HEK293 (cell line): Measurements from ENCODE around the gene TSPOAP1.

Source experiments
- HOXD13 ChIP-seq: sonication (generic); formaldehyde crosslinking; IDR thresholded peaks from 2 replicates; pipeline ENCODE4 v1.8.0; 2022; ENCODE audit warnings: missing genetic modification reagents, borderline replicate concordance
- KLF1 ChIP-seq: fragments of 450-650 bp; formaldehyde crosslinking; IDR thresholded peaks from 2 replicates; pipeline ENCODE4 v1.5.1; 2016; ENCODE audit warnings: missing biosample characterization, missing genetic modification characterization
- KLF16 ChIP-seq: fragments of 450-650 bp; formaldehyde crosslinking; IDR thresholded peaks from 2 replicates; pipeline ENCODE4 v1.5.1; 2017; ENCODE audit warnings: missing biosample characterization, missing genetic modification characterization
- YY2 ChIP-seq: fragments of 450-650 bp; formaldehyde crosslinking; IDR thresholded peaks from 2 replicates; pipeline ENCODE4 v1.5.1; 2016; ENCODE audit warnings: missing biosample characterization, missing genetic modification characterization
- ZBTB21 ChIP-seq: fragments of 450-650 bp; formaldehyde crosslinking; IDR thresholded peaks from 2 replicates; pipeline ENCODE4 v1.5.1; 2017; ENCODE audit warnings: missing biosample characterization, missing genetic modification characterization
- ZBTB7A ChIP-seq: fragments of 450-650 bp; formaldehyde crosslinking; IDR thresholded peaks from 2 replicates; pipeline ENCODE4 v1.5.1; 2016; ENCODE audit warnings: low read depth, missing biosample characterization, missing genetic modification characterization
- ZNF148 ChIP-seq: fragments of 450-650 bp; formaldehyde crosslinking; IDR thresholded peaks from 2 replicates; pipeline ENCODE4 v1.5.0; 2017; ENCODE audit warnings: missing biosample characterization, missing genetic modification characterization, borderline replicate concordance
- ZNF2 ChIP-seq: fragments of 450-650 bp; formaldehyde crosslinking; IDR thresholded peaks from 2 replicates; pipeline ENCODE4 v1.5.1; 2016; ENCODE audit warnings: missing biosample characterization, missing genetic modification characterization
- ZNF202 ChIP-seq: fragments of 450-650 bp; formaldehyde crosslinking; IDR thresholded peaks from 2 replicates; pipeline ENCODE4 v1.5.1; 2016; ENCODE audit warnings: missing biosample characterization, missing genetic modification characterization, borderline replicate concordance
- ZNF341 ChIP-seq: fragments of 450-650 bp; formaldehyde crosslinking; IDR thresholded peaks from 2 replicates; pipeline ENCODE4; 2016; ENCODE audit warnings: low read depth, missing biosample characterization, missing genetic modification characterization
- ZNF391 ChIP-seq: fragments of 450-650 bp; formaldehyde crosslinking; IDR thresholded peaks from 2 replicates; pipeline ENCODE4 v1.5.1; 2016; ENCODE audit warnings: low read depth, missing biosample characterization, missing genetic modification characterization, borderline replicate concordance
- ZNF621 ChIP-seq: fragments of 450-650 bp; formaldehyde crosslinking; IDR thresholded peaks from 2 replicates; pipeline ENCODE4 v1.5.1; 2017; ENCODE audit warnings: missing biosample characterization, missing genetic modification characterization
- ZNF626 ChIP-seq: fragments of 450-650 bp; sonication (Bioruptor Pico); formaldehyde crosslinking; IDR thresholded peaks from 2 replicates; pipeline ENCODE4 v1.5.1; 2018; ENCODE audit warnings: missing biosample characterization, missing genetic modification characterization, inconsistent platforms
- ZNF645 ChIP-seq: fragments of 450-650 bp; formaldehyde crosslinking; IDR thresholded peaks from 2 replicates; pipeline ENCODE4; 2016; ENCODE audit warnings: missing biosample characterization, missing genetic modification characterization
- ZNF677 ChIP-seq: fragments of 450-650 bp; IDR thresholded peaks from 2 replicates; pipeline ENCODE4 v1.5.0; 2018; ENCODE audit warnings: missing biosample characterization, mild to moderate bottlenecking, missing genetic modification characterization, moderate library complexity
- ZNF791 ChIP-seq: fragments of 450-650 bp; formaldehyde crosslinking; IDR thresholded peaks from 2 replicates; pipeline ENCODE4 v1.5.1; 2016; ENCODE audit warnings: missing biosample characterization, missing genetic modification characterization
- ZNF837 ChIP-seq: fragments of 450-650 bp; formaldehyde crosslinking; IDR thresholded peaks from 2 replicates; pipeline ENCODE4 v1.5.1; 2016; ENCODE audit warnings: missing biosample characterization, missing genetic modification characterization
- ZSCAN16 ChIP-seq: fragments of 450-650 bp; formaldehyde crosslinking; IDR thresholded peaks from 2 replicates; pipeline ENCODE4 v1.5.1; 2016; ENCODE audit warnings: missing biosample characterization, missing genetic modification characterization
- ZSCAN4 ChIP-seq: fragments of 450-650 bp; formaldehyde crosslinking; IDR thresholded peaks from 2 replicates; pipeline ENCODE4 v1.5.1; 2017; ENCODE audit warnings: missing biosample characterization, missing genetic modification characterization
- TF ChIP-seq, protein P1 (sequence below): fragments of 450-650 bp; formaldehyde crosslinking; IDR thresholded peaks from 2 replicates; pipeline ENCODE4 v1.5.1; 2016; ENCODE audit warnings: missing biosample characterization, missing genetic modification characterization
- TF ChIP-seq, protein P2 (sequence below): fragments of 450-650 bp; formaldehyde crosslinking; IDR thresholded peaks from 2 replicates; pipeline ENCODE4 v1.5.1; 2016; ENCODE audit warnings: missing biosample characterization, missing genetic modification characterization
- TF ChIP-seq, protein P3 (sequence below): fragments of 450-650 bp; formaldehyde crosslinking; IDR thresholded peaks from 2 replicates; pipeline ENCODE4 v1.5.1; 2016; ENCODE audit warnings: missing biosample characterization, missing genetic modification characterization, borderline replicate concordance
- TF ChIP-seq, protein P4 (sequence below): sonication (generic); formaldehyde crosslinking; IDR thresholded peaks from 2 replicates; pipeline ENCODE4 v1.8.1; 2022; ENCODE audit warnings: mild to moderate bottlenecking, moderate library complexity, missing genetic modification reagents

TSPOAP1 gene

GRCh38 chr17:58351831-58352595, 23.4 kb upstream of the TSPOAP1 start, which contains the start of gene SUPT4H1 (continued):
- TF ChIP-seq, protein P1, sequence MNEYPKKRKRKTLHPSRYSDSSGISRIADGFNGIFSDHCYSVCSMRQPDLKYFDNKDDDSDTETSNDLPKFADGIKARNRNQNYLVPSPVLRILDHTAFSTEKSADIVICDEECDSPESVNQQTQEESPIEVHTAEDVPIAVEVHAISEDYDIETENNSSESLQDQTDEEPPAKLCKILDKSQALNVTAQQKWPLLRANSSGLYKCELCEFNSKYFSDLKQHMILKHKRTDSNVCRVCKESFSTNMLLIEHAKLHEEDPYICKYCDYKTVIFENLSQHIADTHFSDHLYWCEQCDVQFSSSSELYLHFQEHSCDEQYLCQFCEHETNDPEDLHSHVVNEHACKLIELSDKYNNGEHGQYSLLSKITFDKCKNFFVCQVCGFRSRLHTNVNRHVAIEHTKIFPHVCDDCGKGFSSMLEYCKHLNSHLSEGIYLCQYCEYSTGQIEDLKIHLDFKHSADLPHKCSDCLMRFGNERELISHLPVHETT (tag by site-specific recombination), result 0 out of 2 replicates have a peak, but pooled peaks have one; percentile 19
- TF ChIP-seq ZNF621 (tag by site-specific recombination), result no peak
- 0 out of 2 replicates have a peak, but pooled peaks have one; percentile 17 for TF ChIP-seq HOXD13 (CRISPR knock-in tag)
- no peak for TF ChIP-seq ZSCAN16 (tag by site-specific recombination)
- no peak for TF ChIP-seq ZNF626 (tag by site-specific recombination)
- TF ChIP-seq ZNF791 (tag by site-specific recombination), result no peak
- peak; percentile 69; the same call in 1 of the 2 replicates for TF ChIP-seq KLF1 (tag by site-specific recombination)
- TF ChIP-seq ZNF2 (tag by site-specific recombination), result 0 out of 2 replicates have a peak, but pooled peaks have one; percentile 12
- no peak for TF ChIP-seq ZBTB7A (tag by site-specific recombination)
- TF ChIP-seq, protein P2, sequence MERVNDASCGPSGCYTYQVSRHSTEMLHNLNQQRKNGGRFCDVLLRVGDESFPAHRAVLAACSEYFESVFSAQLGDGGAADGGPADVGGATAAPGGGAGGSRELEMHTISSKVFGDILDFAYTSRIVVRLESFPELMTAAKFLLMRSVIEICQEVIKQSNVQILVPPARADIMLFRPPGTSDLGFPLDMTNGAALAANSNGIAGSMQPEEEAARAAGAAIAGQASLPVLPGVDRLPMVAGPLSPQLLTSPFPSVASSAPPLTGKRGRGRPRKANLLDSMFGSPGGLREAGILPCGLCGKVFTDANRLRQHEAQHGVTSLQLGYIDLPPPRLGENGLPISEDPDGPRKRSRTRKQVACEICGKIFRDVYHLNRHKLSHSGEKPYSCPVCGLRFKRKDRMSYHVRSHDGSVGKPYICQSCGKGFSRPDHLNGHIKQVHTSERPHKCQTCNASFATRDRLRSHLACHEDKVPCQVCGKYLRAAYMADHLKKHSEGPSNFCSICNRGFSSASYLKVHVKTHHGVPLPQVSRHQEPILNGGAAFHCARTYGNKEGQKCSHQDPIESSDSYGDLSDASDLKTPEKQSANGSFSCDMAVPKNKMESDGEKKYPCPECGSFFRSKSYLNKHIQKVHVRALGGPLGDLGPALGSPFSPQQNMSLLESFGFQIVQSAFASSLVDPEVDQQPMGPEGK (tag by site-specific recombination), result peak; percentile 94
- TF ChIP-seq, protein P3, sequence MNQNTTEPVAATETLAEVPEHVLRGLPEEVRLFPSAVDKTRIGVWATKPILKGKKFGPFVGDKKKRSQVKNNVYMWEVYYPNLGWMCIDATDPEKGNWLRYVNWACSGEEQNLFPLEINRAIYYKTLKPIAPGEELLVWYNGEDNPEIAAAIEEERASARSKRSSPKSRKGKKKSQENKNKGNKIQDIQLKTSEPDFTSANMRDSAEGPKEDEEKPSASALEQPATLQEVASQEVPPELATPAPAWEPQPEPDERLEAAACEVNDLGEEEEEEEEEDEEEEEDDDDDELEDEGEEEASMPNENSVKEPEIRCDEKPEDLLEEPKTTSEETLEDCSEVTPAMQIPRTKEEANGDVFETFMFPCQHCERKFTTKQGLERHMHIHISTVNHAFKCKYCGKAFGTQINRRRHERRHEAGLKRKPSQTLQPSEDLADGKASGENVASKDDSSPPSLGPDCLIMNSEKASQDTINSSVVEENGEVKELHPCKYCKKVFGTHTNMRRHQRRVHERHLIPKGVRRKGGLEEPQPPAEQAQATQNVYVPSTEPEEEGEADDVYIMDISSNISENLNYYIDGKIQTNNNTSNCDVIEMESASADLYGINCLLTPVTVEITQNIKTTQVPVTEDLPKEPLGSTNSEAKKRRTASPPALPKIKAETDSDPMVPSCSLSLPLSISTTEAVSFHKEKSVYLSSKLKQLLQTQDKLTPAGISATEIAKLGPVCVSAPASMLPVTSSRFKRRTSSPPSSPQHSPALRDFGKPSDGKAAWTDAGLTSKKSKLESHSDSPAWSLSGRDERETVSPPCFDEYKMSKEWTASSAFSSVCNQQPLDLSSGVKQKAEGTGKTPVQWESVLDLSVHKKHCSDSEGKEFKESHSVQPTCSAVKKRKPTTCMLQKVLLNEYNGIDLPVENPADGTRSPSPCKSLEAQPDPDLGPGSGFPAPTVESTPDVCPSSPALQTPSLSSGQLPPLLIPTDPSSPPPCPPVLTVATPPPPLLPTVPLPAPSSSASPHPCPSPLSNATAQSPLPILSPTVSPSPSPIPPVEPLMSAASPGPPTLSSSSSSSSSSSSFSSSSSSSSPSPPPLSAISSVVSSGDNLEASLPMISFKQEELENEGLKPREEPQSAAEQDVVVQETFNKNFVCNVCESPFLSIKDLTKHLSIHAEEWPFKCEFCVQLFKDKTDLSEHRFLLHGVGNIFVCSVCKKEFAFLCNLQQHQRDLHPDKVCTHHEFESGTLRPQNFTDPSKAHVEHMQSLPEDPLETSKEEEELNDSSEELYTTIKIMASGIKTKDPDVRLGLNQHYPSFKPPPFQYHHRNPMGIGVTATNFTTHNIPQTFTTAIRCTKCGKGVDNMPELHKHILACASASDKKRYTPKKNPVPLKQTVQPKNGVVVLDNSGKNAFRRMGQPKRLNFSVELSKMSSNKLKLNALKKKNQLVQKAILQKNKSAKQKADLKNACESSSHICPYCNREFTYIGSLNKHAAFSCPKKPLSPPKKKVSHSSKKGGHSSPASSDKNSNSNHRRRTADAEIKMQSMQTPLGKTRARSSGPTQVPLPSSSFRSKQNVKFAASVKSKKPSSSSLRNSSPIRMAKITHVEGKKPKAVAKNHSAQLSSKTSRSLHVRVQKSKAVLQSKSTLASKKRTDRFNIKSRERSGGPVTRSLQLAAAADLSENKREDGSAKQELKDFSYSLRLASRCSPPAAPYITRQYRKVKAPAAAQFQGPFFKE (tag by site-specific recombination), result no peak
- TF ChIP-seq ZNF391 (tag by site-specific recombination), result no peak
- no peak for TF ChIP-seq ZSCAN4
- no peak for TF ChIP-seq ZNF645
- TF ChIP-seq ZNF837 (tag by site-specific recombination), result no peak
- peak; percentile 64; the same call in 1 of the 2 replicates for TF ChIP-seq ZNF341 (tag by site-specific recombination)
- TF ChIP-seq ZNF202 (tag by site-specific recombination), result no peak
- 0 out of 2 replicates have a peak, but pooled peaks have one; percentile 27 for TF ChIP-seq ZNF677 (tag by site-specific recombination)
- TF ChIP-seq YY2 (tag by site-specific recombination), result 0 out of 2 replicates have a peak, but pooled peaks have one; percentile 27
- TF ChIP-seq ZNF148 (tag by site-specific recombination), result no peak
- TF ChIP-seq ZBTB21 (tag by site-specific recombination), result no peak
- peak; percentile 15; the same call in 1 of the 2 replicates for TF ChIP-seq KLF16 (tag by site-specific recombination)
- TF ChIP-seq, protein P4, sequence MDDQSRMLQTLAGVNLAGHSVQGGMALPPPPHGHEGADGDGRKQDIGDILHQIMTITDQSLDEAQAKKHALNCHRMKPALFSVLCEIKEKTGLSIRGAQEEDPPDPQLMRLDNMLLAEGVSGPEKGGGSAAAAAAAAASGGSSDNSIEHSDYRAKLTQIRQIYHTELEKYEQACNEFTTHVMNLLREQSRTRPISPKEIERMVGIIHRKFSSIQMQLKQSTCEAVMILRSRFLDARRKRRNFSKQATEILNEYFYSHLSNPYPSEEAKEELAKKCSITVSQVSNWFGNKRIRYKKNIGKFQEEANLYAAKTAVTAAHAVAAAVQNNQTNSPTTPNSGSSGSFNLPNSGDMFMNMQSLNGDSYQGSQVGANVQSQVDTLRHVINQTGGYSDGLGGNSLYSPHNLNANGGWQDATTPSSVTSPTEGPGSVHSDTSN (CRISPR knock-in tag), result 0 out of 2 replicates have a peak, but pooled peaks have one; percentile 75
